SIG-M5 treated with dmso at 0.1 percent for 504 hours (cell line): ENCODE results near the gene MEDAG.
A peak's percentile ranks its signal among the peaks of the same experiment; 100 is the strongest.

Source experiments
- DNase-seq: peaks from one replicate; lab custom pipeline; 2025; ENCODE audit not compliant: unreplicated experiment; lab: John Stamatoyannopoulos, UW

Gene MEDAG

DNA sequence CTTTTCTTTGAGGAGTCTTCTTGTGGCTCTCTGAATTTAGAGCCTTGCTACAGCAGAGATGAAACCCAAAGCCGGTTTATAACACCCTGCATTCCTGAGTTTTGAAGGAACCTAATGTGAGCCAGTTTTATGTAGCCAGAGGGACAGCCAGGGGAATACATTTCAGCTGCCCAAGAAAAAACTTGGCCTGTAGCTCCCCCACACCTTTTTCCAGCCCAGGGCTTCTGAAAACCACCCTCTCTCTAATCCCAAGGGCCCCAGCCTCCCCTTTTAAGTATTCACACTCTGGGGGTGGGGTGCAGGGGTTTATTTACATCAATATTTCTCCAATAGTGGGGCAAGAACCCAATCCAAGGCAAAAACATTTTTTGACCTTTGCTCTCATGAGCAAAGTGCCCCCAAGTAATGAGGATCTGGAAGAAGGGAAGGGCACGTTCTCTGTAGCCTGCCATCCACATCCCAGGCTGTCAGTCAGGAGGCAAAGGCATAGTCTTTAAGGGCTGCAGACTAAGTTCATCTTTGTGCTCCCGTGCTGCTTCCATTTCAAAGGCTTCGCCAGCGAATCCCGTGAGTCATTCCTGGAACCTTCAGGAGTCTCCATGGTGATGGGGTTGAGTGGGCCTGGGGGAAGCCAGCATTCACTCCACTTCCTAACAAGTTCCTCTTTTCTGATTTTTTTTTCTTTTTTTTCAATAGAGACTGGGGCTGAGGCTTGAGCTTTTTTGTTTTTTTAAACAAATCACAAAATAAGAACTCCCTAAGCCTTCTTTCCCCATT, 33.2 kb upstream of the MEDAG start:
- DNase-seq: peak; percentile 33

DNA sequence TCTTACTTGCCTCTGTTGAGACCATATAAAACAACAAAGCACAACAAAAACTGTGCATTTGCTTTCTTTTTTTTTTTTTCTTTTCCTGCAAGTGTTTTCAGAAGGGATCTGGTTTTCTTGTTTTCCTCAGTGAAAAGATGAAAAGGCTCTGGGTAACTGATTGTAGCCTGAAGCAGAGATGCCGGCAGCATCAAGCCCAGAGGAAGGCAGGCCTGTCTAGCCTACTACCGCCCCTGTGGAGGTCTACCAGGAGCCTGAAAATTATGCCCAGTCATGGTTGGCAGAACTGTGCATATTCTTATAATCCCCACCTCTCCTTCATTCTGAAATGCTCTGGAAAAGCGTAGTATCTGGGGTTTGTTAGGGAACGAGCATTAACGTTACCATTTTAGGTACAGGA, 32.6 kb upstream of the MEDAG start:
- no peak for DNase-seq

DNA sequence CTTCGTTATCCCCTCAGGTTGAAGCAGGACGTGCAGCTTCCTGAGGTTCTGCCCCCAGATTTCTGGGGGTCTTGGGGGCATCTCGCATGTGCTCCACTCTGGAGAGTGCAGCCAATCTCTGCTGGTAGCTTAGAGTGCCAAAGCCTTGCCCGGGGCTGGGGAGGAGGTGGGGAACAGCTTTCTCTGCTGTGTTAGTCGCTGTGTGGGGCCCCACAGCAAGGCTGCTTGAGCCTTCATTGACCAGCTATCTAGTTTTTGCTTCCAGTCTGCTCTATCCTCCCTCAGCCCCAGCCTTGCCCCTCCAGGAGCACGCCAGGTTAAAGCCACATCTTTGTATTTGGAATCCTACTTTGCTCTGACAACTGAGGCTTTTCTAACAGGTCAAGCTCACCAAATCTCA, 32.0 kb upstream of the MEDAG start:
- no peak for DNase-seq

DNA sequence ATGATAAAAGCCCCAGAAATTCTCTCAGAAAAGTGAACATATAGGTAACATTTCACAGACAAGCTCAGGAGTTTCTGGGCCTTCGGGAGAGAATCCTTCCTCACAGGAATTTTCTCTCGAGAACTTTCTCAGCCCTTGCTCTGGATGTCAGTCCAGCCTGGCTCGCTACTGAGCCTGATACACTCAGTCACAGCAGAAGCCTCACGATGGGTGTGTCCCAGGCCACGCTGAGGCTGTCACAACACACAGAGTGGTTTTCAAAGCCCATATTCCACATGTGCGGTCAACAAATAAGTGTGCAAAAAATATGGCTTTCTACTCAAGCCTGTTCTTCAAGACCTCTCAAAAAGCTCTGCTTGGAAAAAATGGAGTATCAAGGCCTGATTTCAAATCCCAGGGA, 31.5 kb upstream of the MEDAG start:
- no peak for DNase-seq

DNA sequence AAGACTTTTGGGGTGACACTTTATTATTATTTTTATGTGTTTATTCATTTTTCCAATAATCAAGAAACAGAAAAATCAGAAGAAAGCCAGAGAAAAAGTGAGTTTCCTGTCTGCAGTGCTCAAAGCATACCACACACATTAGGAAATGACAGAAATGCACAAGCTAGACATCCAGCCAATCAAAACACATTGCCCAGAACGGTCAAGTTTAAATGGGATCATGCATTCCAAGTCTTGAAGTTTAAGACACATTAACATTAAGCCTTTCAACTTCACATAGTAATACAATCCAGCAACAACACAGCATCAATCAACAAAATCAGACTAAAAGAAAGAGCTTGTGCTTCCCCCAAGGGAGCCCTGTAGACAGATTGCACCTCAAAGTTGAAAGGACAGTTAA, 28.7 kb upstream of the MEDAG start:
- DNase-seq: no peak

DNA sequence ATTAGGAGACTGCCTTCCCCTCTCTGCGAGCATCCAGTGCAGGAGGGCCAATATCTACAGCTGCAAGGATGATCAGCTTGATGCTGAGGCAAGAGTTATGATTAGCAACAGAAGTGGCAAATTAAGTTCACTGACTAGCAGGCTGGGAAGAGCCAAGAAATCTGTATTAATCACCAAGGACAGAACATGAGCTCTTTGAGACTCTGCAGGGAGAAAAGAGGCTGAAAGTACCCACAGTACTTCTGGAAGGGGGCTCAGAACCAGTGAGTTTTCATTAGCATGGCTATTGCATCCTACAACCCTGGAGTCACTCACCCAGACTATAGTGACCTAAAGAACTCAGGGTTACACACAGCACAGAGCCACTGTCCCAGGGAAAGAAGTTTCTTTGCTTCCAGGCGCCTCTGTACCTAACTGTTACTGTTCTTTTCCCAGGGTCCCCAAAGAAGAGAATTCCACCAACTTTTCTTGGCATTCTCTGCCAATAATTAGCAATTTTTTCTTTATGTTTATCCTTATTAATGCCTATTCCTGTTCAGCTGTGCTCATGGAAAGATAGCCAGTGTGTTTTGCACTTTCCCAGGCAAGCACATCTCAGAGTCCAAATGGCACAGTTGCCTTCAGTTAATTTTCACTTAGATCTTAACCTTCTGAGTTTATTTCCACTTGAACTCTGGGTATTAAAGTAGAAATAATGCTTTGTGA, 25.8 kb upstream of the MEDAG start:
- no peak for DNase-seq

DNA sequence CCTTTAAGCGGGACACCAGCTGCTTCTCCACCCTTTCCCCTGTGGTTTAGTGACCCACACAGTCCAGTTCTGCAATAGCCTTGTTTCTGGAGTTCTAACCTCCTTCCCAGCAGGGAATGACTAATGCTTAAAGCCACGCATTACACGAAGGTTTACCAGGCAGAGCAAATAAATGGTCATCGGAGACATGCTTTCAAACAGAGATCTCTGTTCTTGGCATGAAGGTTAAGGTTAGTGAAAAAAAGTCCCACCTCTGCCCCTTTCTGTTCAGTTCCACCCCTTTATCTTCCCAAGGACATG, 25.3 kb upstream of the MEDAG start:
- DNase-seq: no peak

DNA sequence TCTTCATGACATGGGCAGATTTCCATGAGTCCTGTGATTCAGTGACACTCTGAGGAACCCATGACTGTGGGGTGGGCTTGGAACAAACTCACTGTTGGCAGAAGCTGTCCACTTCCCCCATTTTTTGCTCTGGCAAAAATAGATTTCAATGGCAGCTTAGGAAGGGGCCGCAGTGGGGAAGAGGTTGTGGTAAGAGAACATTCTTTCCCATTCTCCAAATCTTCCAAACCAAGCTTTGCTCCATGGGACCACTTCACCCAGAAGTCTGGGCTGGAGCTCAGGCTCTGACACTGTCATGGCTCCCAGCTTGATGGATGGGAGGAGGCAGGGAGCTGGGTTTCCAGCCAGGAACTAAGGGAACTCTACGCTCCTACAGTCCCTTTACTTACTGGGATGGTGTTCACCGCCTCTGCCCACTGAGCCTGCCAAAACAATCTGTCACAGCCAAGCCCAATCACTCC, 24.9 kb upstream of the MEDAG start:
- no peak for DNase-seq

DNA sequence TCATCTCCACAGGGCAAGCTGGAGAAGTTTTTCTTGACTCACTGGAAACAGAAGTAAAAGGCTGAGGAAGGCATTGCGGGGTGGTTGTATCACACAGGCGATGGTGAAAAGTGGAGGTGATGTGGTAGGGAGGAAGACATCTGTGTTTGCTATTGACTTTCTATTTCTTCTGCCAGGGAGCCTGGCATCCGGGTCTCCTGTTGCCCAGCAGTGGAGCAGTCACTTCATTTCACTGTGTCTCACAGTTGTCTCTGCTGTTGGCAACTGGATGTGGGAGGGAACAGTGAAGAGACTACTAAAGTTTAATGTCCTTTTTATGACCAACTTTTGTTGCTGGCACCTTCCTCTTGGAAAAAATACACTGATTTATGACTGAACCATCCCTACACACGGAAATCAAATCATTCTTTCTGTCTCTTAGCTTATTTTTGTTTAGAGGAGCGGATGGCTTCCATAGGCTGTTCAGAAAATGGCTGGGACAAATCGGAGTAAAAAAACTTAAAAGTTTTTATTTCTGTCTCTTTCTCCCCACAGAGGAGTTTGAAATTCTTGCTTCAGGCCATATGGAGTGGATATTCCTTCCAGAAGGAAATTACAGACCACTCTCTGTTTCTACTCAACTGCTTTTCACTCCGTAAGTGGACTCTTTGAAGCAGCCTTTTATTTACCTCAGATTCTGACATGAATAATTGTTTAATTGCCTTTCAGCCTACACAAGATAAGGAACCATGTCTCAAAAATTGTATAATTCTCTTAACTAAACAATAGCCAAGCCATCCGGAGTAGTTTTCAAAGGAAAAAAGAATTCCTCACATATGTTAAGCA, 23.8 kb upstream of the MEDAG start:
- DNase-seq: no peak

DNA sequence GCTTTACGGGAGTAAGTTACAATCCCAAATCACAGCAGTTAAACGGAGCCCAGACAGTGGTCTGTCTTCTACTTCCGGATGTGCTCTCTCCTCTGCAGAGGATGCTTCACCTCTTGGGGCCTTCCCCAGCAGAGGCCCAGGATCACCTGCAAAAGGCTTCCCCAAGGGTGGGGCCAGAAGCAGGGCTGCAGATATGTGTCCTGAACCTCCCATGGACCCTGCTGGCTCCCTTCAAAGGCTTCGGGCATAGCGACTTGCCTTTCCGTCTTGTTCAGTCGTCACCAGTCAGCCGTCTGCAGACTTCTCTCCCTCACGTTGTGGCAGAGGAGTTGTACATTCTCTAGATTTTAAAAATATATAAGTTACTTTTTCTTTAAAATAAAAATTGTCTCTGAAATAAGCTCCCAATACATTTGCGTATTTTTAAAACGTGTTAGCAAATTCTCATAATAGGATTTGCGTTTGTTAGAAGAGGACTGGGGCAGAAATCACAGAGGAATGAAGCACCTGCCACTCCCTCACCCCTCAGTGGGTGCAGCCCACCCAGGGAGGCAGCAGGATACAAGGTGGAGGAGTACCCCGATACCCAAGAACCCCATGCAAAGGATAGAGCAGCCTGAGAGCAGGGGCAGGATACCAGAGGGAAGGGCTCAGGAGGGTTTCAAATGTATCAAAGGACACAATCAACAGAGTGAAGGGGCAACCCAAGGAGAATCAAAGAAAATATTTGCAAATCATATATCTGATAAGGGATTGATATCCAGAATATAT, 22.9 kb upstream of the MEDAG start:
- DNase-seq: no peak

DNA sequence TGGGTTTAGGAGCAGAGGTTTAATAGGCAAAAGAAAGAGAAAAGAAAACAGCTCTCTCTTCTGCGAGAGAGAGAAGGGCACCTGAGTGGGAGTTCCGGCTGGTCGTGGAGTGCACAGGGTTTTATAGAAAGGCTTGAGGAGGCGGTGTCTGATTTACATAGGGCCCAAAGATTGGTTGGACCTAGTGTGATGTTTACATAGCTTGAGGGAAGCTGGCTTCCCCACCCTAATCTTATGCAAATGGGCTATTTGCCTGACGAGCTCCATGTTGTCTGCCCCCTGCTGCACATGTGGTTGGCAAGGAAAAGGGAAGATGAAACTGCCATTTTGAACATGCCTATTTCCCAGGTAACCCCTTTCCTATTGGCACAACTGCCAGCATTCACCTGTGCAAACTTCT, 21.5 kb upstream of the MEDAG start:
- DNase-seq: no peak

DNA sequence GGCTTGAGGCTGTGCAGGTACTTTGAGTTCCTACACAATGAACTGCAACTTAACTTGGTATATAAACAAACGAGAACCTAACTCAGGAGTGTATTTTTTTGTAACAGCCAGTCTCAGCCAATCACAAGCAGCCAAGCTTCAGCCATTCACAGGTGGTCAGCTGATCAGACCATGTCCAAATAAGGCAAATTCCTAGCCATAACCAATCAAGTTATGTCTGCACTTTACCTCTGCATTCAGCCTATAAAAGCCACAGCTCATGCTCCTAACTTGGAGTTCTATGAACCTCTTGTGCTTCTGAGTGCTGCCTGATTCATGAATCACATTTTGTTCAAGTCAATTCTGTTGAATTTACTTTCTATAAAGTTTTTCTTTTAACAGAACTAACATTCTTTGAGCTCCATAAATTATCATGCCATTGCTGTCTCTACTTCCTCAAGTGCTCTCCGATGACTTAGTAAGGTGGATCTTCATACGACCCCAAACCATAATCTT, 16.8 kb upstream of the MEDAG start:
- DNase-seq: no peak

DNA sequence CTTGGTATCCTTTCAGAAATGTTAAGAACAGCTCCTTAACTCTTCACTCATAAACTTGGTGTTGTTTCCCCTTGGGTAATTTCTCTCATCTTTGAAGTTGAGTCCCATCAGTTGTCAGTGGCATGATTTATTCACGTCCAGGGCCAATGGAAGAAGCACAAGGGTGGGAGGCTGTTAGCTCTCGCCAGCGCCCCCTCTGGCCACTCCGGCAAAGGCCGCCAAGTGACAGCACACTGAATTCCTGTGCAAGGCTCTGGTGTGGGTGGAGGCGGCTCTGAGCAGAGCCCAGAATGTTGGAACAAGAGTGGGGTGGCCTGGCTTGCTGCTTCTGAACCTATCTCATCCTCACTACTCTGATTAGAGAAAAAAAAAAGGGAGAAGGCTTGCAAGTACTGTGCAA, 13.1 kb upstream of the MEDAG start:
- no peak for DNase-seq

DNA sequence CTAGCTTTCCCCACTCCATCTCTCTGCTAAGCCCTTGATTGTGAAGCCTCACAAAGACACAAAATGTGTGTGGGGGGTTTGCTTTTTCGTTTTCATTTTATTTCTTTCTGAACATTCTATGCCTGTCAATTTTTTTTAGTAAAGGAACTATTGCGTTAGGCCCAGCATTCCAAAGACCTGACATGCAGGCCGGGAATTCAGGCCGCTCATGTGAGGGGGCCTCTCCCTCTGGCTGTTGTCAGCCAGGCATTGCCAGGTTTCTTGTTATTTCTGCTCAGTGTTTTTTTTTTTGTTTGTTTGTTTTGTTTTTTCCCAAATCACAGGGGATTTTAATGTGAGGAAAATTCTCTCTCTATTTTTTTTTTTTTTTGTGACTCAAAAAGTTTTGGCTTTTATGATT, 10.3 kb upstream of the MEDAG start:
- no peak for DNase-seq

DNA sequence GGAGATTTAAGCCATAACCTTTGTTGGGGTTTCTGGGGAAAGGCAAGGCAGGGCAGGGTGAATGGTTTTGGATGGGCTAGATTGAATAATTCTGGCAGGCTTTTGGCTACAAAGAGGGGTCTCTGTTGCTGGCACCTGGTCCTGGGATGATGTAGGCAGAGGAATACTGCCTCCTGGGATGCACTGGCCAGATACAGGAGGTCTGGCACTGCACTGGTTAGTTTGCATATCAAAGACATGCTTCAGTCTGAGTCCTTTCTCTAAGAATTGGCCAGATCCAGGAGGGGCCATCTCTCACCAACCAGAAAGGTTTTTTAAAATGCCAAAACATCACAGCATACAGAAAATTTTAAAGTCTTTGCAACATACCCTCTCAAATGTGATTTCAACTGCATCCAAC, 8.0 kb upstream of the MEDAG start:
- DNase-seq: no peak

DNA sequence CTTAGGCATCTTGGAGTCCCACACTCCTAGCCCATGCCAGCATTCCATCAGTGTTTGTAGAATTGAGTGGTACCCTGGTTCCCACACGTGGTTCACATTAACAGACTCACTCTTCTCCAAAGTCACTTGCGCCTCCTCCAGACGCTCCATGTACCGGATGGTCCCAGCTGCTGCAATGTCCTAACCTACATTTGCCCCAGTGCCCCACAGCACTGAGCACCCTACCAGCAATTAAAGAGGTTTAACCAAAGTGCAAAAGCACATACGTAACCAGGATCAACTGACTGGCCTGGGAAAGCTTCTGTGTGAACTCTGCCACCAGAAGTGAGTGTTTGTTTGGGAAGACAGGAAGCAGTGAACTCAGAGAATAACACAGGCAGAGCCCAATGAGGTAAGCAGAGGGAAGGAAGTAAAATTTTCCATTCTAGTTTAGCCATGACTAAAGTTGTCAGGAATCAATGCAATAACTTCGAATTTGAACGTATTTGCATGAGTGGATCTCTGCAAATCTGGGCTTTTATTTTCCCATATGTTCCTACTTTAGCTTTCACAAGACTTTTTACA, 7.3 kb upstream of the MEDAG start:
- DNase-seq: no peak

DNA sequence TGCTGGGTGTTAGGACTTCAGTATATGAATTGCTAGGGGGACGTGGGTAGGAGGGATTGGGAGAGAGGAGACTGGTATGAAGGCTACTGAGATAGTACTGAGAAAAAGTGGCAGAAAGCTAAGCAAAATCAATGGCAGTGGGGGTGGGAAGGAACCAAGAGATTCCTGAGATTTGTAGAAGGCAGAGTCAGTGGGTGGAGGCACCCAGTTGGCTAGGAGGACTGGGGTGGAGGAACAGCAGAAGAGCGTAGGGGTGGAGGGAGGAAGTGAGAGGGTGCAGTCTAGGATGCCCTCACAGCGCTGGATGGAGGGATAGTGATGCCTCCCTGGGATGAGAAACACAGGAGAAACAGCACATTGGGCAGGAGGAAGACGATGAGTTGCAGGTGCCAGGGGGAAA, 5.6 kb upstream of the MEDAG start:
- DNase-seq: no peak

DNA sequence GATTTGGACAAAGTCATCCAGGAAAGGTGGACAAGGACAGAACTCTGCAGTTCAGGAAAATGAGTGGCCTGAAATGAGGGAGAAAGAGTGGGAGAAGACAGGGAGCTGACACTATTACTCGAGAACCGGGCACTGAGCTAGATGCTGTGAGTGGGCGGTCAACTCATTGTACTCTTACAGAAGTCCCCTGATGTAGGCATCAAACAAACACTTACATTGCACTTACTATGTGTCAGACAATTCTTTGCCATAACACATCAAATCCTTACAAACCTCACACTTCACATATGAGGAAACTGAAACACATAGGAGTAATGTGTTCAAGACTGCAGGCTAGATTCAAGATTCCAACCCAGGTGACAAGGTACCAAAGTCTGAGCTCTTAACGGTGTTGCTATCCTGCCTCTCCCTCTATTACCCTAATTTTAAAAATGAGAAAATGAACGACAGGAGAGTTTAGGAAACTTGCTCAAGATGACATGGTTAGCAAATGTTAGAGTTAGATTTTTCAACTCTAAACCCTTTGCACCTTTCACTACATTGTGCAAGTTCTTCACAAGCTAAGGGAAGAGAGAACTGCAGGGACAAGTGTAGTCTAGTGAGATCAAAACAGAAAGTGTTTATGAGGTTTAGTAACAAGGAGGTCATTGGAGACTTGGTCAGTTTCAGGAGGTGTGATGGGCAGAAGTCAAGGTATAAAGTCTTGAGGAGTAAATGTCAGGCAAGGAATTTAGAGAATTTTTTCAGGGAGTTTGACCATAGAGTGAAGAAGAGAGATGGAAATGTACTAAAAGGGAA, 4.9 kb upstream of the MEDAG start:
- no peak for DNase-seq

DNA sequence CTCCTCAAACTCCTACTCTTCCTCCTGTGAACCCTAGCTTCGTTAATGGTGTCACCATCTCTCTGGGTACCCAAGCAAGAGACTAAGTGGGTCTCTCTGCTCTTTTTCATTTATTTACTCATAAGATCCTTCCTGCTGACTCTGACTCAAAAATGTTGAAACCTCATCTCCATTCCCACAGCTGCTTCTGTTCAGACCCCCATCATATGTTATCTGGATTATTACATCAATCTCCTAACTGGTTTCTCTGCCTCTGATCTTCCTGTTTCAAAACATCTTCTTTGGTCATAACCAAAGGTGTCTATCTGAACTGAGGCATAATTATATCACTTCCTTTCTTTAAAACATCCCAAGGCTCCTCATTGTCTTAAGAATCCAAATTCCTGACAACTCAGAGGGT, 2.0 kb upstream of the MEDAG start:
- DNase-seq: no peak
